ENCODE data around the gene RBM38. TPM values are rescaled to one million over a fixed set of nuclear protein-coding genes. Genes with fewer than 3 reads are reported as not detected.

The RBM38 gene
- polyA plus RNA-seq, 2 of the 4 experiments (the other 2 are of a cell fraction): 6.6 to 14.2 TPM

- no peak for TF ChIP-seq POLR2A (IDR thresholded peaks at IDR 0.05; ENCODE audit: low read length)
- no peak for TF ChIP-seq KDM1A (IDR thresholded peaks at IDR 0.05; ENCODE audit: low read depth)
- TF ChIP-seq MAX (IDR thresholded peaks at IDR 0.05): no peak
- no peak for TF ChIP-seq ELK1 (IDR thresholded peaks at IDR 0.05; ENCODE audit: low read depth, low read length)
- no peak for TF ChIP-seq POLR2AphosphoS2 (conservative IDR thresholded peaks at IDR 0.05; ENCODE audit: low read length)
- TF ChIP-seq ESRRA (IDR thresholded peaks at IDR 0.05; ENCODE audit: borderline replicate concordance, low read length): no peak
- TF ChIP-seq JUN (IDR thresholded peaks at IDR 0.05): no peak
- TF ChIP-seq CHD4 (IDR thresholded peaks at IDR 0.05; ENCODE audit: borderline replicate concordance): no peak
- no peak for TF ChIP-seq KDM5A (IDR thresholded peaks at IDR 0.05)
- TF ChIP-seq GATA3 (IDR thresholded peaks at IDR 0.05; ENCODE audit: borderline replicate concordance): no peak
- Histone ChIP-seq H3K9me3 (peaks cover 8% of the 10 kb centered on the region; the same call in 2 of the 3 replicates), H3K4me2 (no peak overlapping the region), H3K4me3 (no peak overlapping the region), H3K27ac (no peak overlapping the region), H3K4me1 (peaks cover 3% of the 10 kb centered on the region; the same call in 1 of the 3 replicates)
- 83% methylated on average over 26 of the region's 33 CpGs for WGBS (ENCODE audit: missing lambda C conversion rate)
- ChIA-PET POLR2A (interaction anchor here (0.6 kb wide), 1 partner anchor 11 kb away, joined by 3 read pairs; no protein-coding TSS in a partner anchor), CTCF (interaction anchor here (1.0 to 1.5 kb wide), 2 partner anchors 48 to 55 kb away, joined by 3 read pairs; no protein-coding TSS in a partner anchor)
- peak in 1 of 2 experiments; percentile 29 for DNase-seq (ENCODE audit: low read depth in 1 of 2, low spot score in 1 of 2)
- no peak for FAIRE-seq
- ATAC-seq: peak; percentile 32 to 64; a peak in 3 of 6 replicates
These were observed 49.7 kb downstream of the RBM38 start for GRCh38 chr20:57440678-57441509.

- Histone ChIP-seq H3K9me3 (peaks cover 10% of the 10 kb centered on the region; the same call in 2 of the 3 replicates), H3K4me2 (no peak overlapping the region), H3K4me1 (peaks cover 3% of the 10 kb centered on the region; the same call in 1 of the 3 replicates), H3K4me3 (no peak overlapping the region), H3K27ac (no peak overlapping the region)
- DNase-seq (ENCODE audit: low read depth in 1 of 2, low spot score in 1 of 2) (no peak), ATAC-seq (no peak), FAIRE-seq (no peak)
- POLR2A ChIA-PET: no interaction called here
- TF ChIP-seq ZC3H11A (IDR thresholded peaks at IDR 0.05): no peak
- TF ChIP-seq ESRRA (IDR thresholded peaks at IDR 0.05; ENCODE audit: borderline replicate concordance, low read length): no peak
- TF ChIP-seq SREBF2 (IDR thresholded peaks at IDR 0.05): no peak
- no peak for TF ChIP-seq NPAS2 (CRISPR knock-in tag; IDR thresholded peaks at IDR 0.05; ENCODE audit: borderline replicate concordance)
- TF ChIP-seq NR3C1 (IDR thresholded peaks at IDR 0.05): no peak
- TF ChIP-seq BHLHE40 (IDR thresholded peaks at IDR 0.05; ENCODE audit: low read depth, low read length): no peak
- TF ChIP-seq JUNB (IDR thresholded peaks at IDR 0.05): no peak
- WGBS (ENCODE audit: missing lambda C conversion rate): 85% methylated on average over 16 of the region's 16 CpGs
- CTCF ChIA-PET: no interaction called here
These were observed 50.4 kb downstream of the RBM38 start for GRCh38 chr20:57441510-57442154.

GRCh38 chr20:57442158-57442887 is 51.1 kb downstream of the RBM38 start:
- ATAC-seq: no peak
- Histone ChIP-seq H3K4me1 (peaks cover 3% of the 10 kb centered on the region; the same call in 1 of the 3 replicates), H3K9me3 (peaks cover 6% of the 10 kb centered on the region; the same call in 2 of the 3 replicates), H3K4me3 (no peak overlapping the region), H3K27ac (no peak overlapping the region), H3K4me2 (no peak overlapping the region)
- ChIA-PET CTCF (interaction anchor here (1.1 kb wide), 1 partner anchor 32 kb away, joined by 3 read pairs; no protein-coding TSS in a partner anchor), POLR2A (no interaction called here)
- no peak for FAIRE-seq
- WGBS (ENCODE audit: missing lambda C conversion rate): 73% methylated on average over 16 of the region's 17 CpGs
- DNase-seq (ENCODE audit: low read depth in 1 of 2, low spot score in 1 of 2): no peak
- TF ChIP-seq NFE2L2 (conservative IDR thresholded peaks at IDR 0.05; ENCODE audit: low read length) (no peak), HMGXB4 (CRISPR knock-in tag; IDR thresholded peaks at IDR 0.05; ENCODE audit: borderline replicate concordance) (no peak), CHD4 (IDR thresholded peaks at IDR 0.05; ENCODE audit: borderline replicate concordance) (no peak), CBX8 (IDR thresholded peaks at IDR 0.05) (no peak), MAFK (IDR thresholded peaks at IDR 0.05; ENCODE audit: partially characterized antibody) (no peak), JUN (IDR thresholded peaks at IDR 0.05) (no peak), ZC3H11A (IDR thresholded peaks at IDR 0.05) (no peak), ATOH8 (CRISPR knock-in tag; IDR thresholded peaks at IDR 0.05; ENCODE audit: low read depth) (no peak), CEBPB (IDR thresholded peaks at IDR 0.05) (no peak), HOXB13 (CRISPR knock-in tag; IDR thresholded peaks at IDR 0.05; ENCODE audit: low read depth) (no peak), E2F6 (IDR thresholded peaks at IDR 0.05; ENCODE audit: borderline replicate concordance, low read depth) (no peak), HEYL (CRISPR knock-in tag; IDR thresholded peaks at IDR 0.05) (no peak), MAZ (IDR thresholded peaks at IDR 0.05; ENCODE audit: borderline replicate concordance, low read depth, low read length) (no peak), SMC3 (IDR thresholded peaks at IDR 0.05) (no peak), RCOR1 (IDR thresholded peaks at IDR 0.05; ENCODE audit: low read depth, low read length) (no peak), SREBF2 (IDR thresholded peaks at IDR 0.05) (no peak)
